Measurements from ENCODE around the gene PTPN3.

- TF ChIP-seq EP300 (IDR thresholded peaks at IDR 0.05; ENCODE audit: borderline replicate concordance in 1 of 2, control insufficient read depth in 1 of 2, low read depth in 2 of 2, low read length in 2 of 2) (no peak), BRCA1 (IDR thresholded peaks at IDR 0.05; ENCODE audit: low read depth, low read length) (no peak), SMARCA5 (IDR thresholded peaks at IDR 0.05) (no peak), FOS (IDR thresholded peaks at IDR 0.05; ENCODE audit: borderline replicate concordance, extremely low read depth, insufficient read length) (no peak)
Observed at GRCh38 chr9:109519366-109519765, 21.3 kb upstream of the PTPN3 start.

Data from GM12878 (cell line).